ENCODE results near the gene PROM1. TPM values are rescaled to one million over a fixed set of nuclear protein-coding genes. Genes with fewer than 3 reads are reported as not detected.
A peak's percentile ranks its signal among the peaks of the same experiment; 100 is the strongest.

PROM1 gene
- total RNA-seq, 4 donors from 2014 or later: 0.13 to 6.7 (median 1.7) TPM; not detected in 1

GRCh38 chr4:15920723-15921591, 162.9 kb downstream of the PROM1 start:
- TF ChIP-seq CTCF (IDR thresholded peaks at IDR 0.05): no peak
- TF ChIP-seq POLR2A (IDR thresholded peaks at IDR 0.05): no peak

DNA sequence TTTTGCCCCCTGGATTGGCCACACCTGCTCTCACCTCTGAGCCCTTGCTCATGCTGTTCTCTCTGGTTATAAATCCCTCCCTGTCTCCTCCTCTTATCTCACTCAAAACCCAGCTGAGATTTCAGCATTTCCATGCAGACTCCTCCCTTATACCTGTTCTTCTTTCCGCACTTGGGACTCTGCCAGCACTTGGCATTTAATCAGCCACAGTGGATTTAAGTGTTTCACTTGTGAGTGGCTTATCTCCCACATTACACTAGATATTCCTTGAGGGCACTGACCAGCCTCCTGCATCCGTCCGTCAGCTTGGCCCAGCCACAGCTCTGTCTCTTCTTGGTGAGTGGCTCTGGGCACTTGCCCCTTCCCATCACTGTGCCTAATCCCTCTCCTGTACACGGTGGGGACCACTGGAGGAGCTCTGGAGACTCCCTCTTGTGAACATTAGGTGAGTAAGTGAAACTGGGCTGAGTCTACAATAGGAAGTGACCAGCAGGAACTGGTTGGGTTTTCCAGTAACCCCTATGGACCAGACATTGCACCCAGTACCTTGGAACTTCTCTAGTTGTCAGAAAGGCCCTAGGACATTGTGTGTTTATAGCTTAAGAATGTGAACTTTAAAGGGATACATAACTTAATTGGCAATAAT, 165.2 kb downstream of the PROM1 start:
- WGBS, 2 donors: 47 to 69% methylated on average over 1 to 4 of the region's 4 CpGs
- Histone ChIP-seq H3K4me3 (no peak overlapping the region), H3K36me3 (no peaks in the 10 kb centered on the region), H3K9me3 (no peaks in the 10 kb centered on the region), H3K27ac (peak overlapping the region in 3 of 4 donors; percentile 23 to 59 (median 43)), H3K4me1 (peaks cover 4 to 68% (median 15%) of the 10 kb centered on the region in 3 donors), H3K27me3 (no peaks in the 10 kb centered on the region)
- no peak for TF ChIP-seq CTCF (IDR thresholded peaks at IDR 0.05)
- no peak for TF ChIP-seq POLR2A (IDR thresholded peaks at IDR 0.05)
- DNase-seq: no peak
- intact Hi-C loops (cut with DNase I): no loop called here

More at GRCh38 chr4:15920723-15921591, 162.9 kb downstream of the PROM1 start:
- peaks cover 4 to 47% (median 17%) of the 10 kb centered on the region in 3 donors for H3K4me1 ChIP-seq
- H3K27me3 ChIP-seq: no peaks in the 10 kb centered on the region
- peak overlapping the region in 2 of 4 donors; percentile 36 to 60 for H3K27ac ChIP-seq
- intact Hi-C loops (cut with DNase I): no loop called here
- H3K4me3 ChIP-seq: no peak overlapping the region
- 23 to 34% methylated on average over 4 of the region's 4 CpGs for WGBS, 2 donors
- no peaks in the 10 kb centered on the region for H3K9me3 ChIP-seq
- peak; percentile 3 for DNase-seq
- H3K36me3 ChIP-seq: no peaks in the 10 kb centered on the region

Other genes starting within 250 kb of the PROM1 start
- 100 to 1,000 TPM; 386 to 630 (median 528) TPM for gene FGFBP1, start 145.3 kb downstream of the PROM1 start, total RNA-seq
- not detected for gene FGFBP2, start 120.8 kb downstream of the PROM1 start, total RNA-seq
- gene TAPT1, start 142.4 kb upstream of the PROM1 start, total RNA-seq: 10 to 100 TPM in 3 of 4 donors, 1 to 10 TPM in 1; 9.4 to 23.8 (median 16.9) TPM